ENCODE measurements around the gene RMND5B.
A peak's percentile ranks its signal among the peaks of the same experiment; 100 is the strongest.
"Not testable (repeated sequence)": the region's sequence is repeated elsewhere in the genome, so short reads cannot be mapped to it uniquely, and the experiment has no call there.

RMND5B gene

DNA sequence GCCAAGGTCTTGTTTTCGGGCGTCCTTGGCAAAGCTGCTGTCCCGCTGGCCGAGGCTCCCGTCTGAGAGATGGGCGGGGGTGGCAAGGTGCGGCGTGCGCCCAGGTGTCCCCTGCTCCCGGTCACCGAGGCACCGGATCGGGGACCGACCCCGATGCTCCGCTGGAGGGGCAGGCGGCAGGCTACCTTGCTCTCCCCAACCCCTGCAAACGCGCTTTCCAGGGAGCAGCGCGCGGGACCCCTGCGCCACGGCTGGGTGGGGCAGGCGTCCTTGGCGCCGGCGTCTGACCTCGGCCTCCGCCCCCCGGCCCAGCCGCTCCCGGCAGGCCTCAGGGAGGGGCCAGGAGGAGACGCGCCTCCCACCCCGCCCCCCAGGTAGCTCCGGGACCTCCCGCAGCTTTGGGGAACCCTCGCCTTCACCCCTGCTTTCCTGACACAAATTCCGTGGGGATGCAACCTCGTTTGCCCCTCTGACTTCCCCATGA, 16.9 kb upstream of the RMND5B start:
- DNase-seq, result no peak

DNA sequence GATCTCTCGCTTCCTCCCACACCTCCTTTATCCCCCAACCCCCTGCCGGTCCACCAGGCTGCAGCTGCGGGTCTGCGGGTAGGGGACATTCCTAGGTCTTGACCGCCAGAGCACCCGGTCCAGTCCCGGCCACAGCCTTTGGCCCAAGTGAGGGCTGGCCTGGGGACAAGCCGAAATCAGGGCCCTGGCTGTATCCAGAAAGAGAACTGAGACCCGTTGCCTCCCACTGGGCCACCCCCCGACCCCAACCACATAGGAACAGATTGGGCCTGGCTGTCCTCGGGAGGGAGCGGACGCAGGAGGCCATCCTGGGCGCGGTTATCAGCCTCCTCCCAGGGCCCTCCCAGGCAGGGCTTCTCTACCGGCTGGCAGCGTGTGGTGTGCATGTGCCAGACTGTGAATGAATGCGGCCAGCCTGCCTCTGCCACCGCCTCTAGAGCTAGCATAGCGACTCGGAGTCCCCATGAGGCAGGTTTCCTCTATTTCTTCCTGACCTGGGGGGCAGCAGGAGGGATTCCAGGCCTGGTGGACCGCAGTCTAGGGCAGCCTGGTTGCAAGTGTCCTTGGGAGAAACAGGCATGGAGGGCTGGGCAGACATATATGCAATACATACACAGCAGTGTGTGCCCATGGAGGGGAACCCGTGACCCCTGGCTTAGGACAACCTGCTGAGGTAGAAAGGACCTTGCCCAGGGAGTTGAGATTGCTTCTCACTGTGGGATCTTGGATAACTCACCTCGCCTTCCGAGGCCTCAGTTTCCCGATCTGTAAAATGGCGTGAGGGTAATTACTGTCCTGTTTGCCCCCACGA, 16.3 kb upstream of the RMND5B start:
- DNase-seq, result peak in 13 of 58 donors; percentile 6 to 39 (median 20)

GRCh38 chr5:178115136-178115813, 15.5 kb upstream of the RMND5B start:
- DNase-seq, result no peak

GRCh38 chr5:178115814-178116142, 15.0 kb upstream of the RMND5B start:
- DNase-seq, result no peak

GRCh38 chr5:178116143-178116885, 14.5 kb upstream of the RMND5B start:
- DNase-seq, result no peak

- no peak for DNase-seq
Observed at GRCh38 chr5:178117923-178118701, 12.7 kb upstream of the RMND5B start.

DNA sequence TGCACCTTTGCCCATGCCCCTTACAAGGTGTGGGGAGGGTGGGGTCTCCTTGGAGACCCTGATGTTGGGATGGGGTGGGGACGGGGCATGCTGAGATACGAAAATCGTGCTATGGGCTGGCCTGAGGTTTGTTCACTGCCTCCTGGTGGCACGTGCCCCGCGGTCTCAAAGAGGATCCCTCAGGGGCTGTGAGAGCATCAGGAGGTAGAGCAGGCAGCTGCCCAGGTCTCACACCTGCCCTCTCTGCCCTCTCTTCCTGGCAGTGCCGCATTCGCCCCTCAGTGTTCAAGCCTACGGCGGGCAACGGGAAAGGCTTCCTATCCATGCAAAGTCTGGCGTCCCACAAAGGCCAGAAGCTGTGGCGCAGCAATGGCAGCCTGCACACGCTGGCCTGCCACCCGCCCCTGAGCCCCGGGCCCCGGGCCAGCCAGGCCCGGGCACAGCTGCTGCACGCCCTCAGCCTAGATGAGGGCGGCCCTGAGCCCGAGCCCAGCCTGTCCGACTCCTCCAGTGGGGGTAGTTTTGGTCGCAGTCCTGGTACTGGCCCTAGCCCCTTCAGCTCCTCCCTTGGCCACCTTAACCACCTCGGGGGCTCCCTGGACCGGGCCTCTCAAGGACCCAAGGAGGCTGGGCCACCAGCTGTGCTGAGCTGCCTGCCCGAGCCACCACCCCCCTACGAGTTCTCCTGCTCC, 10.8 kb upstream of the RMND5B start:
- no peak for DNase-seq

DNA sequence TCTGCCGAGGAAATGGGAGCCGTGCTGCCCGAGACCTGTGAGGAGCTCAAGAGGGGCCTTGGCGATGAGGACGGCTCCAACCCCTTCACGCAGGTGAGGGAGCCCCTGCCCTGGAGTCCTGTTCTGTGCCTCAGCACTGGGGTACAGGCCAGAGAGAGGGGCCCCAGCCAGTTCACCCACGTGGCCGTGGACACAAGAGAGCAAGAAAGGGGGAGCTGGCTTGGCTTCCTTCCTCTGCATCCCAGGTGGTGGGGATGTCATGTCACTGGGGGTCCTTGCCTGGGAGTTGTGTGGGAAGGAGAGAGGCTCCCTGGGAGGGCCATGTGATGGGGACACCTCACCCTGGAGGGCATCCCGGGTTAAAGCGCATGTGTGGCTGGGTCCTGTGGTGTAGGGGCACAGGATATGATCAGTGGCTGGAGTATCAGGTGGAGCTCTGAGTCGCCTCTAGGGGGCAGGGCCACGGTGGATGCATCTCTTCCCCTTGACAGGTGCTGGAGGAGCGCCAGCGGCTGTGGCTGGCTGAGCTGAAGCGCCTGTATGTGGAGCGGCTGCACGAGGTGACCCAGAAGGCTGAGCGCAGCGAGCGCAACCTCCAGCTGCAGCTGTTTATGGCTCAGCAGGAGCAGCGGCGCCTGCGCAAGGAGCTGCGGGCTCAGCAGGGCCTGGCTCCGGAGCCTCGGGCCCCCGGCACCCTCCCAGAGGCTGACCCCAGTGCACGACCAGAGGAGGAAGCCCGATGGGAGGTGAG, 10.0 kb upstream of the RMND5B start:
- DNase-seq, result peak in 25 of 58 donors; percentile 9 to 64 (median 32)

DNA sequence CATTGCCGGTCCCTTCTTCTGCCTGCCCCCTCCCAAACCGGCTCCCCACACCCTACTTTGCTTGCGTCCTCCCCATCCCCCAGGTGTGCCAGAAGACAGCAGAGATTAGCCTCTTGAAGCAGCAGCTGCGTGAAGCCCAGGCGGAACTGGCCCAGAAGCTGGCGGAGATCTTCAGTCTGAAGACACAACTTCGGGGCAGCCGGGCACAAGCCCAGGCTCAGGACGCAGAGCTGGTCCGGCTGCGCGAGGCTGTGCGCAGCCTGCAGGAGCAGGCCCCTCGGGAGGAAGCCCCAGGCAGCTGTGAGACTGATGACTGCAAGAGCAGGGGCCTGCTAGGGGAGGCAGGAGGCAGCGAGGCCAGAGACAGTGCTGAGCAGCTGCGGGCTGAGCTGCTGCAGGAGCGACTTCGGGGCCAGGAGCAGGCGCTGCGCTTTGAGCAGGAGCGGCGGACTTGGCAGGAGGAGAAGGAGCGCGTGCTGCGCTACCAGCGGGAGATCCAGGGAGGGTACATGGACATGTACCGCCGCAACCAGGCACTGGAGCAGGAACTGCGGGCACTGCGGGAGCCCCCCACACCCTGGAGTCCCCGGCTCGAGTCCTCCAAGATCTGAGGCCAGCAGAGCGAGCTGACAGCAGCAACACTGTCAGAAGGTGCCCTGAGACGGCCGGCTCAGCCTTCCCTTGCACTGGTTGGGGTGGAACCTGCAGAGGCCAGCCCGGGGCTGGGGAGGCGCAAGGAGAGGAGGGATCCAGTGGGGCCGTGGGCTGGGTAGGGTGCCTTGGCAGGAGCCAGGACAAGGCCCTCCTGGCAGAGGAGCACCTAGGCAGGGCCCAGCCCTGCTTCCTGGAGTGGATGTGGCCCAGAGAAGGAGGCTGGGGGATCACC, 9.2 kb upstream of the RMND5B start:
- no peak for DNase-seq

GRCh38 chr5:178122346-178122745, 8.5 kb upstream of the RMND5B start:
- DNase-seq, result no peak

DNA sequence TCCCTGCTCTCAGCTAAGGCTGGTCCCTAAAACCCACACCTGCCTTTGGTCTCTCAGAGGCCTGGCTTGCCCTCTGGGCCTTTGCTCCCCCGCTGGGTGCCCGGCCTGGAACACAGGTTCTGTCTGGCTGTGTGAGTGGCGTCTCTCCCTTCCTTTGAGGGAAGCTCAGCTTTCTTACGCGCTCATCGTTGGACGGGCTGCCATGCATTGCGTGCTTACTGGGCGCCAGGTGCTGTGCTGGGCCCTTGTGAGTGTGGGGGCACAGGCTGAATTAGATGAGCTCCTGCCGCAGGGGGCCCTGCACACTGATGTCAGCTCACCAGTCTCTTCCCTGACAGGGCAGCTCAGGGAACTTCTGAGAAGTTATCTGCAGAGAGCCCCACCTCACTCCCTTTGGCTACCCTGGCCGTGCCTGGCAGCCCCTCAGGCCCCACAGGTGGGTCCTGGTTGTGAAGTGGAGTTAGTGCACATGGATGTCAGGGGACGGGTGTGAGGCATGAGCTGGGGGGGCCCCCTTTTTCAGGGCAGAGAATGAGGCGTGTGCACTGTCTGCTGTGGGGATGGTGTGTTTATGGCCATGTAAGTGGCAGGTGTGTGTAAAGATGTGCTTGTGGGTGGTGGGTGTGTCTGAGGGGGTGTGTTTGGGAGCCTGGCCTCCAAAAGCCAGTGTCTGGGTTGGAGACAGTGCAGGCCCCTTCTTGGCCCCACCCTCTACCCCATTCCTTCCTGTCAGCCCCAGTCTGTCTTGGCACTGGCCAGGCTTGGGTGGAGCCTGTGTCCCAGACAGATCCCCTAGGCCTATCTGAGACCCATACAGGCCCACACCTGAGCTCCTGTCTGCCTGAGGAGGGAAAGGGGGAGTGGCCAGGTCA, 7.5 kb upstream of the RMND5B start:
- DNase-seq, result no peak

GRCh38 chr5:178123966-178124925, 6.6 kb upstream of the RMND5B start:
- DNase-seq, result no peak

DNA sequence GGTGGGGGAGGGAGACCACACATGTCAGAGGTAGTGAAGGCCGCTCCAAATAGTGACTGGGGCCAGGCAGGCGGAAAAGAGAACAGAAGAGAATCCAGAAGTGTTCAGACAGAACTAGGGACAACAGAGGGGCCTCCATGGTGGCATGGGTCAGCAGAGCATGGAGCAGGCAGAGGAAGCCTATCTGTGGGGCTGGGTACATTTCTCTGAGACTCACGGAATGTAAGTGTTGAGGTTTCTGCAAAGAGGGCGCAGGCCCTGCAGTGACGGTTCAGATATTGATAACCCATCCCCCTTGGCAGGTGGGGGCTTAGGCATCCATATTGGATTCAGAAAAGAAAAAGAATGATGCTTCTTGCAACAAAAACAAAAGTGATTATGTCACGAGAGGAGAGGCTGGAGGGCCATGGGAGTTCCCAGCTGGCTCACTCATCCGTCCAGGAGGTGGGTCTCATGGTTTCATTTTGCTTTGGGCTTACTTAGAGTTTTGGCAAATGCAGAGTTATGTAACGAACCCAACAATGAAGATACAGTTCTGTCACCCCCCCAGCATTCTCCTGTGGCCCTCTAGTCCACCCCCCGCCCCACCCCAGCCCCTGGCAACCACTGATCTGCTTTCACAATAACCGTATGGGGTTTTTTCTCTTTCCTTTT, 5.4 kb upstream of the RMND5B start:
- no peak for DNase-seq

- no peak for DNase-seq
Observed at GRCh38 chr5:178126556-178126955, 4.3 kb upstream of the RMND5B start.

GRCh38 chr5:178127300-178128009, 3.4 kb upstream of the RMND5B start:
- not testable (repeated sequence) for DNase-seq
